Neural progenitor cell (in vitro differentiated cells): ENCODE measurements around the gene ATP2A3. TPM values are rescaled to one million over a fixed set of nuclear protein-coding genes. Genes with fewer than 3 reads are reported as not detected.

Experiments used
- DNase-seq: peaks from one replicate; pipeline ENCODE4 v3.0.0-alpha.2; 2016; ENCODE audit warnings: low spot score
- H2AFZ ChIP-seq: fragments of 200-600 bp; sonication (generic); replicated peaks from 2 replicates; pipeline ENCODE4 v1.6.1; 2016; ENCODE audit warnings: antibody characterized with exemption
- H3F3A ChIP-seq: fragments of 200-600 bp; sonication (generic); 2 replicates; pipeline ENCODE4 v1.6.1; 2016; ENCODE audit warnings: antibody characterized with exemption, low read depth
- H3K27ac ChIP-seq: fragments of 200-600 bp; sonication (generic); 2 replicates; pipeline ENCODE4 v1.5.1; 2016; ENCODE audit warnings: mild to moderate bottlenecking
- H3K27me3 ChIP-seq: fragments of 200-600 bp; sonication (generic); 2 replicates; pipeline ENCODE4 v1.6.1; 2016; ENCODE audit warnings: mild to moderate bottlenecking, moderate library complexity
- H3K36me3 ChIP-seq: fragments of 200-600 bp; sonication (generic); 2 replicates; pipeline ENCODE4 v1.5.1; 2016
- H3K4me1 ChIP-seq: fragments of 200-600 bp; sonication (generic); 2 replicates; pipeline ENCODE4 v1.6.1; 2016; ENCODE audit warnings: mixed run types
- H3K4me2 ChIP-seq: fragments of 200-600 bp; sonication (generic); 2 replicates; pipeline ENCODE4 v1.6.1; 2016
- H3K4me3 ChIP-seq: fragments of 200-600 bp; sonication (generic); 2 replicates; pipeline ENCODE4 v1.5.1; 2016
- H3K79me2 ChIP-seq: fragments of 200-600 bp; sonication (generic); 2 replicates; pipeline ENCODE4 v1.6.1; 2016; ENCODE audit warnings: low read depth
- H3K9ac ChIP-seq: fragments of 200-600 bp; sonication (generic); 2 replicates; pipeline ENCODE4 v1.6.1; 2016
- H3K9me3 ChIP-seq: fragments of 200-600 bp; sonication (generic); 2 replicates; pipeline ENCODE4 v1.5.1; 2016; ENCODE audit warnings: low read depth
- H4K20me1 ChIP-seq: fragments of 200-600 bp; sonication (generic); 2 replicates; pipeline ENCODE4 v1.6.1; 2016; ENCODE audit warnings: low read depth
- H3K27ac Mint-ChIP-seq: 3 replicates; pipeline ENCODE4 v1.8.0; 2021; ENCODE audit warnings: mixed read lengths
- H3K27me3 Mint-ChIP-seq: 2 replicates; pipeline ENCODE4 v1.8.0; 2022; ENCODE audit warnings: low read depth, mild to moderate bottlenecking, inconsistent platforms, moderate library complexity, mixed read lengths; ENCODE audit not compliant: insufficient read depth
- H3K36me3 Mint-ChIP-seq: 3 replicates; pipeline ENCODE4 v1.8.0; 2021; ENCODE audit warnings: mixed read lengths
- H3K4me1 Mint-ChIP-seq: 3 replicates; pipeline ENCODE4 v1.8.0; 2021; ENCODE audit warnings: mixed read lengths
- H3K4me3 Mint-ChIP-seq: 3 replicates; pipeline ENCODE4 v1.8.0; 2021; ENCODE audit warnings: mild to moderate bottlenecking, moderate library complexity, mixed read lengths
- H3K9me3 Mint-ChIP-seq: 3 replicates; pipeline ENCODE4 v1.8.0; 2020; ENCODE audit warnings: mixed read lengths
- EZH2 ChIP-seq: fragments of 200-600 bp; sonication (generic); IDR thresholded peaks from 2 replicates; pipeline ENCODE4 v1.6.1; 2017; ENCODE audit warnings: antibody characterized with exemption, mild to moderate bottlenecking, moderate library complexity
- EZH2phosphoT487 ChIP-seq: fragments of 200-600 bp; sonication (generic); IDR thresholded peaks from 2 replicates; pipeline ENCODE4 v1.6.1; 2017; ENCODE audit warnings: antibody characterized with exemption
- total RNA-seq: library from RNA; depleted of rRNA; stranded (reverse); fragments of >200 nt; gene quantifications from 2 replicates; pipeline ENCODE4 v1.2.3, GENCODE V29; 2015; ENCODE audit warnings: low replicate concordance
- TF ChIP-seq, protein P1 (sequence below): fragments of 200-600 bp; sonication (generic); IDR thresholded peaks from 2 replicates; pipeline ENCODE4 v1.5.1; 2017; ENCODE audit warnings: antibody characterized with exemption, mild to moderate bottlenecking

Gene ATP2A3
- total RNA-seq, 1 donor from 2014 or later, result 0.65 TPM

DNA sequence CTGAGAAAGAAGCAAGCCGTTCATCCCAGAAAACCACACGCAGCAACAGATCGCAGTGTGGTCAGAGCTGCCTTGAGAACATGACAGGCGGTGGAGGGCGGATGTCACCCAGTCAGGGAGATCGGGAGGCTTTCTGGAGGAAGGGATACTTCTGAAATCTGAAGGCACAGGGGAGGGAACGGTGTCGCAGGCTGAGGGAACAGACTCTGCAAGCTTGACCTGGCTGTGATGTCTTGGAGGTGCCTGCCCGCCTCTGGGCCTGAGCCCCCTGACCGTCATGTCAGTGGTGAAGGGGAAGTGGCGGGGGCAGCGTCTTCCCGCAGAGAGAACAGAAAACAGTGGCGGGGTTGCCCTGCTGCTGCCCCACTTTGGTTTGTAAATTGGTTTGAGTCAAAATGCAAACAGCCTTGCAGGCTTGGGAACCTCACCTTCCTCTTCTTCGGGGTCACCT lies 8.1 kb upstream of the ATP2A3 start:
- no peaks in the 10 kb centered on the region for H3K4me1 ChIP-seq
- no peak overlapping the region for H3K4me3 ChIP-seq
- H3K9me3 ChIP-seq, result no peaks in the 10 kb centered on the region
- no peaks in the 10 kb centered on the region for H4K20me1 ChIP-seq
- TF ChIP-seq EZH2, result no peak
- TF ChIP-seq, protein P1, sequence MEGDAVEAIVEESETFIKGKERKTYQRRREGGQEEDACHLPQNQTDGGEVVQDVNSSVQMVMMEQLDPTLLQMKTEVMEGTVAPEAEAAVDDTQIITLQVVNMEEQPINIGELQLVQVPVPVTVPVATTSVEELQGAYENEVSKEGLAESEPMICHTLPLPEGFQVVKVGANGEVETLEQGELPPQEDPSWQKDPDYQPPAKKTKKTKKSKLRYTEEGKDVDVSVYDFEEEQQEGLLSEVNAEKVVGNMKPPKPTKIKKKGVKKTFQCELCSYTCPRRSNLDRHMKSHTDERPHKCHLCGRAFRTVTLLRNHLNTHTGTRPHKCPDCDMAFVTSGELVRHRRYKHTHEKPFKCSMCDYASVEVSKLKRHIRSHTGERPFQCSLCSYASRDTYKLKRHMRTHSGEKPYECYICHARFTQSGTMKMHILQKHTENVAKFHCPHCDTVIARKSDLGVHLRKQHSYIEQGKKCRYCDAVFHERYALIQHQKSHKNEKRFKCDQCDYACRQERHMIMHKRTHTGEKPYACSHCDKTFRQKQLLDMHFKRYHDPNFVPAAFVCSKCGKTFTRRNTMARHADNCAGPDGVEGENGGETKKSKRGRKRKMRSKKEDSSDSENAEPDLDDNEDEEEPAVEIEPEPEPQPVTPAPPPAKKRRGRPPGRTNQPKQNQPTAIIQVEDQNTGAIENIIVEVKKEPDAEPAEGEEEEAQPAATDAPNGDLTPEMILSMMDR, result no peak
- TF ChIP-seq EZH2phosphoT487, result no peak
- no peak overlapping the region for H3K9ac ChIP-seq
- no peak for DNase-seq
- no peaks in the 10 kb centered on the region for H3F3A ChIP-seq
- peaks cover 8% of the 10 kb centered on the region for H3K27me3 Mint-ChIP-seq
- H3K4me2 ChIP-seq, result no peak overlapping the region
- no peak overlapping the region for H2AFZ ChIP-seq
- no peaks in the 10 kb centered on the region for H3K36me3 Mint-ChIP-seq
- H3K27ac Mint-ChIP-seq, result peak overlapping the region; percentile 42
- H3K79me2 ChIP-seq, result no peaks in the 10 kb centered on the region
- no peaks in the 10 kb centered on the region for H3K27me3 ChIP-seq
- no peaks in the 10 kb centered on the region for H3K36me3 ChIP-seq
- H3K4me3 Mint-ChIP-seq, result no peak overlapping the region
- no peak overlapping the region for H3K27ac ChIP-seq
- peaks cover 12% of the 10 kb centered on the region for H3K4me1 Mint-ChIP-seq
- H3K9me3 Mint-ChIP-seq, result peaks cover 8% of the 10 kb centered on the region

DNA sequence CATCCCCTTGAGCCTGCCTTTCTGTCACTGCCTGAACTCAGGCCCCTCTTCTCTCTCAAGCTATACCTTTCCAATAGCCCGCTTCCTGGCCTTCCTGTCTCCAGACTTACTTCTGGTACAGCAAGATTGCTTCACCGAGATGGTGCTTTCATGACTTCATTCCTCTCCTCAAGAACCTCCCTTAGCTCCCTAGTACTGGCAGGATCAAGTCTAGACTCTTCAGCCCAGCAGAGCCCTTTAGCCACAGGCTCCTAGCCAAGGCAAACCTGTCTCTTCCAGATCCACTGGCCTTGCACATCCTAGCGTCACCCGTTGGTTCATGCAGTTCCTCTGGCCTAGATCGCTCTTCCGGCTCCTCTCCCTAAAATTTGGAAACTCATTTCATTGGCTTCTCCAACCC lies 6.4 kb upstream of the ATP2A3 start:
- Histone ChIP-seq H3K79me2 (no peaks in the 10 kb centered on the region), H3K4me1 (no peaks in the 10 kb centered on the region), H3K4me2 (no peak overlapping the region), H3K4me3 (no peak overlapping the region), H3K9me3 (no peaks in the 10 kb centered on the region), H3K27ac (no peak overlapping the region), H3K36me3 (no peaks in the 10 kb centered on the region), H3K9ac (no peak overlapping the region), H3F3A (no peaks in the 10 kb centered on the region), H3K27me3 (peaks cover 4% of the 10 kb centered on the region), H4K20me1 (no peaks in the 10 kb centered on the region), H2AFZ (no peak overlapping the region)
- H3K36me3 Mint-ChIP-seq, result no peaks in the 10 kb centered on the region
- no peak overlapping the region for H3K4me3 Mint-ChIP-seq
- H3K4me1 Mint-ChIP-seq, result peaks cover 3% of the 10 kb centered on the region
- H3K9me3 Mint-ChIP-seq, result peaks cover 8% of the 10 kb centered on the region
- no peak overlapping the region for H3K27ac Mint-ChIP-seq
- H3K27me3 Mint-ChIP-seq, result peaks cover 13% of the 10 kb centered on the region
- no peak for DNase-seq
- TF ChIP-seq, protein P1, result no peak
- TF ChIP-seq EZH2phosphoT487, result no peak
- no peak for TF ChIP-seq EZH2

DNA sequence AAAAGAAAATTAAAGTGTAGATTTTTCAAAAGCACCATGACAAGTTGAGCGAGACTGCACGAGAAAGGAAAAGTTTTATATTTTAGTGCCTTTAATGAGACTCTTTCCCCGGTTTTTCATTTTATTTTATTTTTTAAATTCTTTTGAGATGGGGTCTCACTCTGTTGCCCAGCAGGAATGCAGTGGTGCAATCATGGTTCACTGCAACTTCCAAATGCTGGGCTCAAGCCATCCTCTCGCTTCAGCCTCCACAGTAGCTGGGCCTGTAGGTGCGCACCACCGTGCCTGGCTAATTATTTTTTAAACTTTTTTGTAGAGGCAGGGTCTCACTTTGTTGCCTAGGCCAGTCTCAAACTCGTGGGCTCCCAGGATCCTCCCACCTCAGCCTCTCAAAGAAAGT lies 5.7 kb upstream of the ATP2A3 start:
- peaks cover 6% of the 10 kb centered on the region for H3K4me1 Mint-ChIP-seq
- Histone ChIP-seq H2AFZ (no peak overlapping the region), H3F3A (peaks cover 5% of the 10 kb centered on the region), H3K4me3 (no peak overlapping the region), H3K9ac (no peak overlapping the region), H3K27me3 (peaks cover 11% of the 10 kb centered on the region), H3K4me1 (peaks cover 4% of the 10 kb centered on the region), H4K20me1 (no peaks in the 10 kb centered on the region), H3K79me2 (no peaks in the 10 kb centered on the region), H3K36me3 (no peaks in the 10 kb centered on the region), H3K9me3 (no peaks in the 10 kb centered on the region), H3K27ac (no peak overlapping the region), H3K4me2 (no peak overlapping the region)
- no peaks in the 10 kb centered on the region for H3K36me3 Mint-ChIP-seq
- no peak overlapping the region for H3K4me3 Mint-ChIP-seq
- H3K27me3 Mint-ChIP-seq, result peaks cover 20% of the 10 kb centered on the region
- TF ChIP-seq, protein P1, result no peak
- TF ChIP-seq EZH2phosphoT487 (no peak), EZH2 (no peak)
- H3K9me3 Mint-ChIP-seq, result peaks cover 6% of the 10 kb centered on the region
- DNase-seq, result no peak
- no peak overlapping the region for H3K27ac Mint-ChIP-seq
